Karpas-422 (cell line): ENCODE data around the gene SH3RF1. TPM values are rescaled to one million over a fixed set of nuclear protein-coding genes. Genes with fewer than 3 reads are reported as not detected.
"Not testable (repeated sequence)": the region's sequence is repeated elsewhere in the genome, so short reads cannot be mapped to it uniquely, and the experiment has no call there.

ENCODE experiments used
- DNase-seq: peaks from one replicate; pipeline ENCODE4 v3.0.0-alpha.2; 2015
- H2AFZ ChIP-seq: fragments of 200-600 bp; sonication (generic); 2 replicates; pipeline ENCODE4 v1.6.1; 2014; ENCODE audit warnings: antibody characterized with exemption, low read length, mixed read lengths
- H3K27ac ChIP-seq: fragments of 200-600 bp; sonication (generic); 2 replicates; pipeline ENCODE4 v1.5.1; 2014; ENCODE audit warnings: mild to moderate bottlenecking, low read length, moderate library complexity
- H3K27me3 ChIP-seq: fragments of 200-600 bp; sonication (generic); 2 replicates; pipeline ENCODE4 v1.6.1; 2014; ENCODE audit warnings: low read length, mixed read lengths
- H3K36me3 ChIP-seq: fragments of 200-600 bp; sonication (generic); 2 replicates; pipeline ENCODE4 v1.6.1; 2014; ENCODE audit warnings: low read length, mixed read lengths; ENCODE audit not compliant: insufficient read depth
- H3K4me1 ChIP-seq: fragments of 200-600 bp; sonication (generic); 2 replicates; pipeline ENCODE4 v1.6.1; 2014; ENCODE audit warnings: mild to moderate bottlenecking, low read length, mixed read lengths
- H3K4me2 ChIP-seq: fragments of 200-600 bp; sonication (generic); 2 replicates; pipeline ENCODE4 v1.6.1; 2014; ENCODE audit warnings: low read length, low read depth, mild to moderate bottlenecking; ENCODE audit not compliant: poor library complexity, severe bottlenecking
- H3K4me3 ChIP-seq: fragments of 200-600 bp; sonication (generic); 2 replicates; pipeline ENCODE4 v1.5.1; 2014; ENCODE audit warnings: mild to moderate bottlenecking, antibody characterized with exemption, low read length, mixed read lengths
- H3K79me2 ChIP-seq: fragments of 200-600 bp; sonication (generic); 2 replicates; pipeline ENCODE4 v1.6.1; 2014; ENCODE audit warnings: mild to moderate bottlenecking, low read length, mixed read lengths
- H3K9ac ChIP-seq: fragments of 200-600 bp; sonication (generic); 2 replicates; pipeline ENCODE4 v1.6.0; 2014; ENCODE audit warnings: low read length
- H3K9me2 ChIP-seq: fragments of 200-600 bp; sonication (generic), shearing (Covaris generic); replicated peaks from 2 replicates; pipeline ENCODE4 v1.6.0; 2014; ENCODE audit warnings: mild to moderate bottlenecking, low read length, moderate library complexity; ENCODE audit not compliant: insufficient read depth
- H3K9me3 ChIP-seq: fragments of 300-700, 200-600 bp; sonication (generic); 2 replicates; pipeline ENCODE4 v1.6.1; 2014; ENCODE audit warnings: low read length, mixed read lengths
- H4K20me1 ChIP-seq: fragments of 200-600 bp; sonication (generic); 2 replicates; pipeline ENCODE4 v1.6.1; 2014; ENCODE audit warnings: mild to moderate bottlenecking, antibody characterized with exemption, low read length, low read depth; ENCODE audit not compliant: insufficient read depth
- total RNA-seq: library from RNA; depleted of rRNA; stranded (reverse); fragments of >200 nt; shearing (Covaris generic); gene quantifications from 2 replicates; pipeline ENCODE4 v1.2.3, GENCODE V29; 2014; ENCODE audit warnings: low replicate concordance

The SH3RF1 gene
- total RNA-seq, 1 experiment from 2014 or later = not detected

- Histone ChIP-seq H3K79me2 (no peaks in the 10 kb centered on the region), H2AFZ (no peak overlapping the region), H3K36me3 (no peaks in the 10 kb centered on the region), H3K27me3 (no peaks in the 10 kb centered on the region), H3K9me3 (no peaks in the 10 kb centered on the region), H3K4me3 (no peak overlapping the region), H3K9me2 (no peaks in the 10 kb centered on the region), H3K4me1 (no peaks in the 10 kb centered on the region), H3K9ac (no peak overlapping the region), H4K20me1 (no peaks in the 10 kb centered on the region), H3K27ac (no peak overlapping the region), H3K4me2 (no peak overlapping the region)
- DNase-seq = no peak
These were observed 62.7 kb downstream of the SH3RF1 start for GRCh38 chr4:169208090-169208455.

GRCh38 chr4:169207436-169208089 lies 63.2 kb downstream of the SH3RF1 start:
- Histone ChIP-seq H3K36me3 (no peaks in the 10 kb centered on the region), H3K9me3 (no peaks in the 10 kb centered on the region), H4K20me1 (no peaks in the 10 kb centered on the region), H2AFZ (no peak overlapping the region), H3K27me3 (no peaks in the 10 kb centered on the region), H3K4me1 (no peaks in the 10 kb centered on the region), H3K79me2 (no peaks in the 10 kb centered on the region), H3K4me2 (no peak overlapping the region), H3K27ac (no peak overlapping the region), H3K4me3 (no peak overlapping the region), H3K9me2 (no peaks in the 10 kb centered on the region), H3K9ac (no peak overlapping the region)
- DNase-seq = no peak

GRCh38 chr4:169205744-169206080 lies 65.0 kb downstream of the SH3RF1 start:
- Histone ChIP-seq H3K27me3 (no peaks in the 10 kb centered on the region), H3K9me3 (no peaks in the 10 kb centered on the region), H3K27ac (no peak overlapping the region), H2AFZ (no peak overlapping the region), H3K4me3 (no peak overlapping the region), H3K79me2 (no peaks in the 10 kb centered on the region), H4K20me1 (no peaks in the 10 kb centered on the region), H3K4me2 (no peak overlapping the region), H3K9me2 (no peaks in the 10 kb centered on the region), H3K9ac (no peak overlapping the region), H3K4me1 (no peaks in the 10 kb centered on the region), H3K36me3 (no peaks in the 10 kb centered on the region)
- no peak for DNase-seq

- Histone ChIP-seq H3K36me3 (no peaks in the 10 kb centered on the region), H3K79me2 (no peaks in the 10 kb centered on the region), H3K4me1 (no peaks in the 10 kb centered on the region), H2AFZ (no peak overlapping the region), H3K4me3 (no peak overlapping the region), H3K4me2 (no peak overlapping the region), H3K27ac (no peak overlapping the region), H4K20me1 (no peaks in the 10 kb centered on the region), H3K9ac (no peak overlapping the region), H3K9me2 (no peaks in the 10 kb centered on the region), H3K9me3 (no peaks in the 10 kb centered on the region), H3K27me3 (no peaks in the 10 kb centered on the region)
- DNase-seq = no peak
These were observed 65.5 kb downstream of the SH3RF1 start for GRCh38 chr4:169205075-169205743.

GRCh38 chr4:169203891-169204290 lies 66.9 kb downstream of the SH3RF1 start:
- no peaks in the 10 kb centered on the region for H4K20me1 ChIP-seq
- no peak overlapping the region for H3K9ac ChIP-seq
- no peaks in the 10 kb centered on the region for H3K36me3 ChIP-seq
- H3K4me2 ChIP-seq = no peak overlapping the region
- H3K9me3 ChIP-seq = no peaks in the 10 kb centered on the region
- H3K79me2 ChIP-seq = no peaks in the 10 kb centered on the region
- no peak for DNase-seq
- no peaks in the 10 kb centered on the region for H3K27me3 ChIP-seq
- H3K9me2 ChIP-seq = no peaks in the 10 kb centered on the region
- no peak overlapping the region for H2AFZ ChIP-seq
- no peaks in the 10 kb centered on the region for H3K4me1 ChIP-seq
- no peak overlapping the region for H3K27ac ChIP-seq
- no peak overlapping the region for H3K4me3 ChIP-seq

- not testable (repeated sequence) for H3K79me2 ChIP-seq, H3K9ac ChIP-seq, H3K9me2 ChIP-seq, H3K4me1 ChIP-seq, H2AFZ ChIP-seq, H4K20me1 ChIP-seq, DNase-seq, H3K27ac ChIP-seq, H3K27me3 ChIP-seq, H3K4me3 ChIP-seq, H3K4me2 ChIP-seq, H3K36me3 ChIP-seq, H3K9me3 ChIP-seq
These were observed 67.5 kb downstream of the SH3RF1 start for GRCh38 chr4:169203278-169203677.

GRCh38 chr4:169202878-169203277 lies 67.9 kb downstream of the SH3RF1 start:
- Histone ChIP-seq H3K9me3 (no peaks in the 10 kb centered on the region), H3K9me2 (no peaks in the 10 kb centered on the region), H3K4me1 (no peaks in the 10 kb centered on the region), H3K4me2 (no peak overlapping the region), H3K36me3 (no peaks in the 10 kb centered on the region), H4K20me1 (no peaks in the 10 kb centered on the region), H3K79me2 (no peaks in the 10 kb centered on the region), H3K9ac (no peak overlapping the region), H3K27me3 (no peaks in the 10 kb centered on the region), H2AFZ (no peak overlapping the region), H3K27ac (no peak overlapping the region), H3K4me3 (no peak overlapping the region)
- no peak for DNase-seq

- no peaks in the 10 kb centered on the region for H3K9me2 ChIP-seq
- no peaks in the 10 kb centered on the region for H3K36me3 ChIP-seq
- H3K4me2 ChIP-seq = no peak overlapping the region
These were observed 68.5 kb downstream of the SH3RF1 start for GRCh38 chr4:169202145-169202699.

More at GRCh38 chr4:169202145-169202699, 68.5 kb downstream of the SH3RF1 start:
- Histone ChIP-seq H3K4me1 (no peaks in the 10 kb centered on the region), H3K27me3 (no peaks in the 10 kb centered on the region), H3K79me2 (no peaks in the 10 kb centered on the region), H3K9me3 (no peaks in the 10 kb centered on the region), H2AFZ (no peak overlapping the region), H3K4me3 (no peak overlapping the region), H4K20me1 (no peaks in the 10 kb centered on the region), H3K27ac (no peak overlapping the region), H3K9ac (no peak overlapping the region)
- no peak for DNase-seq
